NCI-H2227 (cell line): Measurements from ENCODE around the gene MYO9B.

Source experiments
- DNase-seq: peaks from one replicate; lab custom pipeline; 2025; ENCODE audit not compliant: unreplicated experiment; lab: John Stamatoyannopoulos, UW

The MYO9B gene

GRCh38 chr19:17075035-17075863 is at the start of gene MYO9B, which contains the start of gene HAUS8:
Gene MYO9B, plus strand, starts transcription at chr19:17075777. Its CDS starts 25,941 bp downstream, at chr19:17101718.
Gene HAUS8, minus strand, starts transcription at chr19:17075452. Its CDS starts 30 bp downstream, at chr19:17075422.
- peak; percentile 98 for DNase-seq

GRCh38 chr19:17025991-17026658 is 49.5 kb upstream of the MYO9B start:
- DNase-seq: peak; percentile 11

GRCh38 chr19:17026706-17027534 is 48.7 kb upstream of the MYO9B start, which contains the start of gene CPAMD8:
Gene CPAMD8, minus strand, starts transcription at chr19:17026810. Its CDS starts 168 bp downstream, at chr19:17026642.
- no peak for DNase-seq

- no peak for DNase-seq
These were observed 48.0 kb upstream of the MYO9B start for GRCh38 chr19:17027535-17027975.

GRCh38 chr19:17031741-17032140 is 43.8 kb upstream of the MYO9B start:
- no peak for DNase-seq

- DNase-seq: no peak
These were observed 39.6 kb upstream of the MYO9B start for GRCh38 chr19:17035842-17036424.

- DNase-seq: no peak
These were observed 38.9 kb upstream of the MYO9B start for GRCh38 chr19:17036640-17037039.

GRCh38 chr19:17037184-17037583 is 38.4 kb upstream of the MYO9B start:
- DNase-seq: no peak

GRCh38 chr19:17037966-17038500 is 37.5 kb upstream of the MYO9B start:
- no peak for DNase-seq

- DNase-seq: no peak
These were observed 33.6 kb upstream of the MYO9B start for GRCh38 chr19:17041976-17042375.

GRCh38 chr19:17043744-17044143 is 31.8 kb upstream of the MYO9B start:
- DNase-seq: no peak

GRCh38 chr19:17045907-17046502 is 29.6 kb upstream of the MYO9B start:
- DNase-seq: no peak

GRCh38 chr19:17048885-17049453 is 26.6 kb upstream of the MYO9B start:
- no peak for DNase-seq

GRCh38 chr19:17049711-17050280 is 25.8 kb upstream of the MYO9B start:
- no peak for DNase-seq

- peak; percentile 48 for DNase-seq
These were observed 23.1 kb upstream of the MYO9B start for GRCh38 chr19:17052439-17052838.

- no peak for DNase-seq
These were observed 20.8 kb upstream of the MYO9B start for GRCh38 chr19:17054746-17055145.

GRCh38 chr19:17055636-17056035 is 19.9 kb upstream of the MYO9B start:
- no peak for DNase-seq

GRCh38 chr19:17058236-17058635 is 17.3 kb upstream of the MYO9B start:
- DNase-seq: peak; percentile 49

- no peak for DNase-seq
These were observed 14.8 kb upstream of the MYO9B start for GRCh38 chr19:17060802-17061201.
